Measurements from ENCODE around the gene PRAMEF8.
"Not testable (repeated sequence)": the region's sequence is repeated elsewhere in the genome, so short reads cannot be mapped to it uniquely, and the experiment has no call there.

Gene PRAMEF8

GRCh38 chr1:13285037-13285436, at the start of gene PRAMEF8:
Gene PRAMEF8, minus strand, starts transcription at chr1:13285137. Its CDS starts 1,046 bp downstream, at chr1:13284091.
- not testable (repeated sequence) for H3K27me3 ChIP-seq, H3K4me3 ChIP-seq, H3K4me1 ChIP-seq, H3K9me3 ChIP-seq, H3K9ac ChIP-seq, H3K36me3 ChIP-seq, H3K4me2 ChIP-seq, H4K20me1 ChIP-seq, H3K27ac ChIP-seq

- H3K9me3 ChIP-seq, H3K4me1 ChIP-seq, H3K9ac ChIP-seq, H3K4me3 ChIP-seq, H3K36me3 ChIP-seq, H3K27me3 ChIP-seq, H3K4me2 ChIP-seq, H3K27ac ChIP-seq, H4K20me1 ChIP-seq: not testable (repeated sequence)
Measured at GRCh38 chr1:13315281-13315680, 30.3 kb upstream of the PRAMEF8 start, which contains the start of gene PRAMEF15. Gene PRAMEF15, plus strand, starts transcription at chr1:13315581. Its CDS starts 2,827 bp downstream, at chr1:13318408.

- not testable (repeated sequence) for H3K4me3 ChIP-seq, H3K4me2 ChIP-seq, H3K4me1 ChIP-seq, H3K27ac ChIP-seq, H3K36me3 ChIP-seq, H3K9me3 ChIP-seq, H3K9ac ChIP-seq, H3K27me3 ChIP-seq, H4K20me1 ChIP-seq
Measured at GRCh38 chr1:13303239-13303638, 18.3 kb upstream of the PRAMEF8 start, which contains the start of gene PRAMEF33. Gene PRAMEF33, plus strand, starts transcription at chr1:13303539. Its CDS starts 2,416 bp downstream, at chr1:13305955.

GRCh38 chr1:13302197-13302596, 17.3 kb upstream of the PRAMEF8 start:
- not testable (repeated sequence) for H3K4me2 ChIP-seq, H4K20me1 ChIP-seq, H3K27me3 ChIP-seq, H3K27ac ChIP-seq, H3K4me3 ChIP-seq, H3K4me1 ChIP-seq, H3K9ac ChIP-seq, H3K9me3 ChIP-seq, H3K36me3 ChIP-seq

- H3K9ac ChIP-seq, H3K4me2 ChIP-seq, H3K4me3 ChIP-seq, H3K4me1 ChIP-seq, H3K27me3 ChIP-seq, H3K36me3 ChIP-seq, H4K20me1 ChIP-seq, H3K27ac ChIP-seq, H3K9me3 ChIP-seq: not testable (repeated sequence)
Measured at GRCh38 chr1:13298699-13299098, 13.8 kb upstream of the PRAMEF8 start.

GRCh38 chr1:13297216-13297931, 12.4 kb upstream of the PRAMEF8 start:
- not testable (repeated sequence) for H3K27me3 ChIP-seq, H3K4me2 ChIP-seq, H4K20me1 ChIP-seq, H3K4me1 ChIP-seq, H3K36me3 ChIP-seq, H3K9me3 ChIP-seq, H3K9ac ChIP-seq, H3K27ac ChIP-seq, H3K4me3 ChIP-seq

- not testable (repeated sequence) for H3K36me3 ChIP-seq, H3K4me2 ChIP-seq, H3K4me1 ChIP-seq
Measured at GRCh38 chr1:13289030-13289429, 4.1 kb upstream of the PRAMEF8 start.

GRCh38 chr1:13279617-13280016, 5.3 kb downstream of the PRAMEF8 start:
- H3K4me1 ChIP-seq, H3K9me3 ChIP-seq, H3K27me3 ChIP-seq, H3K4me2 ChIP-seq, H3K36me3 ChIP-seq, H3K4me3 ChIP-seq, H4K20me1 ChIP-seq, H3K9ac ChIP-seq, H3K27ac ChIP-seq: not testable (repeated sequence)

More at GRCh38 chr1:13289030-13289429, 4.1 kb upstream of the PRAMEF8 start:
- H3K9ac ChIP-seq, H3K9me3 ChIP-seq, H4K20me1 ChIP-seq, H3K27me3 ChIP-seq, H3K4me3 ChIP-seq, H3K27ac ChIP-seq: not testable (repeated sequence)

- H3K9ac ChIP-seq, H3K27me3 ChIP-seq, H3K4me1 ChIP-seq, H3K27ac ChIP-seq, H3K4me2 ChIP-seq, H4K20me1 ChIP-seq, H3K36me3 ChIP-seq, H3K4me3 ChIP-seq, H3K9me3 ChIP-seq: not testable (repeated sequence)
Measured at GRCh38 chr1:13277016-13277415, 7.9 kb downstream of the PRAMEF8 start.

GRCh38 chr1:13265124-13265523, 19.8 kb downstream of the PRAMEF8 start:
- H3K9me3 ChIP-seq, H4K20me1 ChIP-seq, H3K4me2 ChIP-seq, H3K4me1 ChIP-seq, H3K4me3 ChIP-seq, H3K27me3 ChIP-seq, H3K36me3 ChIP-seq, H3K27ac ChIP-seq, H3K9ac ChIP-seq: not testable (repeated sequence)

- not testable (repeated sequence) for H3K4me1 ChIP-seq, H3K36me3 ChIP-seq, H3K27me3 ChIP-seq, H3K4me3 ChIP-seq, H3K9ac ChIP-seq, H4K20me1 ChIP-seq, H3K9me3 ChIP-seq, H3K4me2 ChIP-seq, H3K27ac ChIP-seq
Measured at GRCh38 chr1:13253898-13254297, 31.0 kb downstream of the PRAMEF8 start, which contains the start of gene PRAMEF5. Gene PRAMEF5, plus strand, starts transcription at chr1:13254198. Its CDS starts 5,071 bp downstream, at chr1:13259269.

- H3K36me3 ChIP-seq, H3K4me2 ChIP-seq, H3K9ac ChIP-seq: not testable (repeated sequence)
Measured at GRCh38 chr1:13247122-13247521, 37.8 kb downstream of the PRAMEF8 start.

GRCh38 chr1:13246554-13246871, 38.4 kb downstream of the PRAMEF8 start:
- not testable (repeated sequence) for H3K4me3 ChIP-seq, H3K9ac ChIP-seq, H3K27ac ChIP-seq, H4K20me1 ChIP-seq, H3K27me3 ChIP-seq, H3K4me2 ChIP-seq, H3K9me3 ChIP-seq, H3K4me1 ChIP-seq, H3K36me3 ChIP-seq

More at GRCh38 chr1:13247122-13247521, 37.8 kb downstream of the PRAMEF8 start:
- H3K27ac ChIP-seq, H3K27me3 ChIP-seq, H4K20me1 ChIP-seq, H3K9me3 ChIP-seq, H3K4me1 ChIP-seq, H3K4me3 ChIP-seq: not testable (repeated sequence)

GRCh38 chr1:13245841-13246553, 38.9 kb downstream of the PRAMEF8 start:
- H3K36me3 ChIP-seq, H3K4me3 ChIP-seq, H3K9me3 ChIP-seq, H3K9ac ChIP-seq, H3K27me3 ChIP-seq, H3K4me2 ChIP-seq, H3K27ac ChIP-seq, H4K20me1 ChIP-seq, H3K4me1 ChIP-seq: not testable (repeated sequence)

Measured in BLaER1 (cell line).